CD4-positive, alpha-beta T cell treated with Interleukin-4 for 4 hours (primary cell): Measurements from ENCODE around the gene TMEM244.
"Not testable (repeated sequence)": the region's sequence is repeated elsewhere in the genome, so short reads cannot be mapped to it uniquely, and the experiment has no call there.

Source experiments
- DNase-seq: peaks from one replicate; pipeline ENCODE4 v3.0.0-alpha.2; 2020

Gene TMEM244

DNA sequence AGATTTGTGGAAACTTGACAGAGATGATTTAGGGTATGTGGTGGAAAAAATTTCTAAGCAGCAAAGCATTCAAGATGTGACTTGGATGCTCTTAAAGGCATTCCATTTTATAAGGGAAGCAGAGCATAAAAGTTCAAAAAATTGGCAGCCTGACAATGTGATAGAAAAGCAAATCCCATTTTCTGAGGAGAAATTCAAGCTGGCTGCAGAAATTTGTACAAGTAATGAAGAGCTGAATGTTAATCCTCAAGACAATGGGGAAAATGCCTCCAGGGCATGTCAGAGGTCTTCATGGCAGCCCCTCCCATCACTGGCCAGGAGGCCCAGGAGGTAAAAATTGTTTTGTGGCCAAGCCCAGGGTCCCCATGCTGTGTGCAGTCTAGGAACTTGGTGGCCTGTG, 58.2 kb downstream of the TMEM244 start:
- DNase-seq: not testable (repeated sequence)

DNA sequence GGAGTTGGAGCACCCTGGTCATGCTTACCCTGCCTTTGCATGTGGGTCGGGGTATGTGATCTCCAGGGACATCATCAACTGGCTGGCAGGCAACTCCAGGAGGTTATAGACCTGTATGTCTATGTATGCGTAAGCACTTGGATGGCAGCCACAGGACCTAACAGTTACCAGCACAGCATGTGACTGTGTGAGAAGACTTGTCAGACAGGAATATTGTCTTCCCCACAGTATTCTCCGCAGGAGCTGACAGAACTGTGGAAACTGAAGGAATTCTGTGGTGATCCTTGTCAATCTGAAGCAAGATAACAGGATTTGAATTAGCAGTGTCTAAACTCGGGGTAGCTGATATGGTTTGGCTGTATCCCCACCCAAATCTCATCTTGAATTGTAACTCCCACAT, 59.2 kb downstream of the TMEM244 start:
- DNase-seq: no peak

DNA sequence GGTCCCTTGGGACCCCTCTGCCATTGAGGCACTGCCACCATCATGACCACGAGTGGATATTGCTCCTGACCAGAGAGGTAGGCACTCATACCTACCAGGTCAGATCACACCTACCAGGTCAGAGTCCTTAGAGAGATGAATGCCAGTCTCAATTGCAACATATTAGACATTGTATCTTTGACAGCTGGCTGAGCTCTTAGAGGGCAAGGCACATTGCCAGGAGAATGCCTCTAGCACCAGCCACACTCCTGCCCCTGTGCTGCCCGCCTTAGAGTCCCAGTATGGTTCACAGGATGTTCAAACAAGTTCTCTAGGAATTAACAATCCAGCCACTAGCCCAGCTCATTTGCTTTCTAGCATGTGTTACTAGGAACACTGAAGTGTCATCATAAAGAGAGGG, 65.9 kb downstream of the TMEM244 start:
- DNase-seq: no peak

DNA sequence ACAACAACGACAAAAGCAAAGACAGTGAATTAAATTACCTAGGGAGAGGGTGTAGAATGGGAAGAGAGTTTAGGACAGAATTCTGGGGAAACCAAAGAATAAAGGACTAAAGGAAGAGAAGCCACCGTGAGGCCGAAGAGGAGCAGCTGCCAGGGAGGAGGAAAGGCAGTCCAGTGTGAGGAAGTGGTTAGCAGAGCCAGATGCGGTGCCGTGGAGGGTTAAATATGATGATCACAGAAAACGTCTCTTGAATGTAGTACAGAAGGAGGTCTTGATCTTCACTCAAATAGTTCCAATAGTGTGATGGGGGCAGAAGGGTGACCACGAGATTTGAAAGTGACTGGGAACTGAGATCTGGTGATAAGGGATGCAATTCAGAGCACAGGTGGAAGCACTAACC, 67.7 kb downstream of the TMEM244 start:
- DNase-seq: no peak

DNA sequence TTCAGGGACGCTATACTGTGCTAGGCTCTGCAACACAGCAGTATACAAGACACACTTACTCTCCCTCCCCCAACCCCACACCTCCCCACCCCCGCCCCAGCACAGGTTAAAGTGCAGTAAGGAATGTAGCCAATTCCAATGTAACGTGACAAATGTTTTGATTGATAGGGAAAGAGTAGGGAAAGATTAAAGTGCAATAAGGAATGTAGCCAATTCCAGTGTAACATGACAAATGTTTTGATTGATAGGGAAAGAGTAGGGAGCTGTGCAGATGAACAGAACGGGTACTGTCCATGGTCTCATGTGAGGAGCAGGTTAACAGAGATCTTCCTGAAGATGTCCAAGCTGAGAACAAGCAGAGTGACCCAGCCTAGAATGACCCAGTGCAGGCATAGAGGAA, 69.1 kb downstream of the TMEM244 start:
- no peak for DNase-seq

DNA sequence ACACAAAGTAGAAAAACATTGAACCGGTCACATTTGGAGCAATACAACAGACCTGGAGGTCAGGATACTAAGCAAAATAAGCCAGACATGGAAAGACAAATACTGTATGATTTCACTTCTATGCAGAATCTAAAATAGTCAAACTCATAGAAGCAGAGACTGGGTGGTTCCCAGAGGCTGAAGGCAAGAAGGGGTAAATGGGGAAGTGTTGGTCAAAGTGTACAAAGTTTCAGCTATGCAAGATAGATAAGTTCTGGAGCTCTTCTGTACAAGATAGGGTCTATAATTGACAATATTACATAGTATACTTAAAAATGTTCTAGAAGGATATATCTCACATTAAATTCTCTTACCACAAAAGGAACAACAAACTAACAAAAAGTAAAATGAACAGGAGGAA, 70.3 kb downstream of the TMEM244 start:
- no peak for DNase-seq

DNA sequence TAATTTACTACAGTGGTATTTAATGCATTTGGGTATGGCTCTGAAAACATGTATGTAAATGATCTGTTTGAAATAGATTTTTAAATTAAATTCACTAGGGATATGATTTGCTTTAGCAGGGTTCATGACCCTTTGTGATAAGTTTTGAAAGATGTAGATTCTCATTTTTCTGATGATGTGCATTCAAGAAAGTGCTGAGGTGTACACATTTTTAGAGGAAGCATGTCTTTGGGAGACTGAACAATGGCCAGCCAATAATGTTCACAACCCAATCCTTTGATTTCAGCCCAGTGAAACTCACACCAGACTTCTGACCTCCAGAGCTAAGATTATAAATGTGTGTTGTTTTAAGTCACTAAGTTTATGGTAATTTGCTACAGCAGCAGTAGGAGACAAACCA, 71.1 kb downstream of the TMEM244 start:
- no peak for DNase-seq

DNA sequence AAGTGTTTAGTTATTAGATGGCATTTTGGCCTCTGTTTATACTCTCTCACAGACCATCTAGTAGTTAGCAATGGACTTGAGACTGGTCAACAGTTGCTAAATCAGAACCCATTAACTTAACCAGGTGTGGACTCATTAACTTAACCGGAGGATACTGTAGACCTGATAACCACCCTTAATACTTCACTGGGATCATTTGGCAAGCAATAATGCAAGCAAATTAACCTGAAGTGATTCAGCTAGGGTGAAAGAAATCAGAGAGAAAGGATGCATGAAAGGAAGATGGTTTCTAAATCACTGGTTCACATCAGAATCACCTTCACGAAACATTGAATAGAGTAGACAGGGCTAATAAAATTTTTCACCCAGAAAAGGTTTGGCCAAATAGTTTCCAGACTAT, 73.3 kb downstream of the TMEM244 start:
- no peak for DNase-seq

DNA sequence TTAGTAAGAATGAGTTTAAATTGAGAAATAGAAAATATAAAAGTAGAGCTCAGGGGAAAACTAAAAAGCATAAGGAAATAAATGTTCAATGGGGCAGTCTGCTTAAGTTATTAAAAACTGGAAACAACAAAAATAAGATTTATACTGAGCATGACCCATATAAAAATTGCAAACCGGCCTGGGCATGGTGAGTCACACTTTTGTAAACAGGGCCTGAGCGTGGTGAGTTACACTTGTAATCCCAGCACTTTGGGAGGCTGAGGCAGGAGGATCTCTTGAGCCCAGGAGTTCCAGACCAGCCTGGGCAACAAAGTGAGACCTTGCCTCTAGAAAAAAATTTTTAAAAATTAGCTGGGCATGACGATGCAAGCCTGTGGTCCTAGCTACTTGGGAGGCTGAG, 74.6 kb downstream of the TMEM244 start:
- no peak for DNase-seq

DNA sequence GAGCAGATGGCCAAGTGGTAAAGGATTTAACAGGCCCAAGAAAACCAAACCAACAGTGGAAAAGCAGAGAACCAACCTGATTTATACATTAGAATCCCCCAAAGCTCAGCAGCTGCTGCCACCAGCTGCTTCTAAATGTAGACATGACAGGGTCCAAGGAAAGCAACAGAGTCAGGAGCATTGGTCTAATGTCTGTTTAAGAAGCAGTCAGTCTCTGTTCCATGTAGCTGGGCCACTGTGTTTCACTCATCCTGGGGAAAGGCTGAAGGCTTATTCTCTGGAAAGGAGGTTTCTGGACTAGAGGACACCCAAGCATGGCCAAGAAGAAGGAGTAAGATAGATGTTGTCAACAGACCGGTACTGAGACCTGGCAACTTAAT, 75.4 kb downstream of the TMEM244 start:
- DNase-seq: no peak

DNA sequence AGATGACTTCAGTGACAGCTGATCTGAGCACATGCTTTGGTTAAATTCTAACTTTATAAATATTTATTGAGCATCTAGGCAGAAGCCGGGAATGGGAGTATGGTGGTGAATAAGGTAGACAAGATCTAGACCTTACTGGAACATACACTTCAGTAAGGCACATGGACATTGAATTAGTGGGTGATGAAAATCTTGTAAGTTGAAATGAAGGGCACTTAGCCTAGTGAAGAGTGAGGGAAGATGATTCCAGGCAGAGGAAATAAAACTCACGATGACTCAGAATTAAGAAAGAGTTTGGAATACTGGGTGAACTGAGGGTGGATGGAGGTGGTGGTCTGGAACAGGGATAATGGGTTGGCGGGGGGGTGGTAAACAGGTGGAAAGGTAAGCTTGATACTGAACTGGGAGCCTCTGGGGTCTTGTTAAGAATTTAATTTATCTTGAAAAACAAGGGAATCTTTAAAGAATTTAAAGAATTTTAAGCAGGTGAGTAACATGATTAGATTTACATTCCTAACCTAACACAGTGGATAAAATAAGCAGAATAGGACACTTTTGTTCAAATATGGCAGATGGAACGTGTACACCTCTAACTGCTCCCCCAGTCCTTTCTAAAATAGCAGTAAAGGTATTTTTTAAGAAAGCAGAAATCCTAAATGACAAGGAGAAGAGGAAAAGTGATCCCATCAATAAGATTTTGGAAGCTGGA, 75.9 kb downstream of the TMEM244 start:
- DNase-seq: no peak
